Coronary artery (tissue), 2 donors: ENCODE results near the gene UNCX.
"Not testable (repeated sequence)": the region's sequence is repeated elsewhere in the genome, so short reads cannot be mapped to it uniquely, and the experiment has no call there.

Source experiments
- DNase-seq: peaks from one replicate; pipeline ENCODE4 v3.0.0-alpha.2; 2017; ENCODE audit warnings: low spot score
- H3K27ac ChIP-seq, 2 donors: fragments of 200-600 bp; sonication (generic); one replicate each; pipeline ENCODE4 v1.5.1; 2016 to 2019
- H3K4me3 ChIP-seq: fragments of 200-600 bp; sonication (generic); 2 replicates; pipeline ENCODE4 v1.5.1; 2016; ENCODE audit warnings: mild to moderate bottlenecking, moderate library complexity
- TF ChIP-seq, protein P1 (sequence below): fragments of 200-600 bp; sonication (generic); IDR thresholded peaks from one replicate; pipeline ENCODE4 v1.5.1; 2019; ENCODE audit warnings: antibody characterized with exemption

The UNCX gene

DNA sequence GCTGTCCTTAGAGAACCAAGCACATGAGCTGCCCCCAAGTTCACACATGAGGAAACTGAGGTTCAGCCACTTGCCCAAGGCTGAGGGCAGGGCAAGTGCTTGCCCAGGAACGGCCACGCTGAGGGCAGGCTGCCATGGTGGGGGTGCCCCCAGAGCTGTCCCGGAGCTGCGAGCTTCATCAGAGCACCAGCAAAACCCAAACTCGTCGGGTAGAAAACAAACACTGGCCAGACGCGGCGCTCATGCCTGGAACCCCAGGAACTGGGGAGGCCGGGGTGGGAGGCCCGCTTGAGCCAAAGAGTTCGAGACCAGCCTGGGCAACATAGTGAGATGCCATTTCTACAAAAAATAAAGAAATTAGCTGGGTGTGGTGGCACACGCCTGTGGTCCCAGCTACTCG lies 38.4 kb downstream of the UNCX start:
- H3K4me3 ChIP-seq: no peak overlapping the region
- no peak for DNase-seq
- TF ChIP-seq, protein P1, sequence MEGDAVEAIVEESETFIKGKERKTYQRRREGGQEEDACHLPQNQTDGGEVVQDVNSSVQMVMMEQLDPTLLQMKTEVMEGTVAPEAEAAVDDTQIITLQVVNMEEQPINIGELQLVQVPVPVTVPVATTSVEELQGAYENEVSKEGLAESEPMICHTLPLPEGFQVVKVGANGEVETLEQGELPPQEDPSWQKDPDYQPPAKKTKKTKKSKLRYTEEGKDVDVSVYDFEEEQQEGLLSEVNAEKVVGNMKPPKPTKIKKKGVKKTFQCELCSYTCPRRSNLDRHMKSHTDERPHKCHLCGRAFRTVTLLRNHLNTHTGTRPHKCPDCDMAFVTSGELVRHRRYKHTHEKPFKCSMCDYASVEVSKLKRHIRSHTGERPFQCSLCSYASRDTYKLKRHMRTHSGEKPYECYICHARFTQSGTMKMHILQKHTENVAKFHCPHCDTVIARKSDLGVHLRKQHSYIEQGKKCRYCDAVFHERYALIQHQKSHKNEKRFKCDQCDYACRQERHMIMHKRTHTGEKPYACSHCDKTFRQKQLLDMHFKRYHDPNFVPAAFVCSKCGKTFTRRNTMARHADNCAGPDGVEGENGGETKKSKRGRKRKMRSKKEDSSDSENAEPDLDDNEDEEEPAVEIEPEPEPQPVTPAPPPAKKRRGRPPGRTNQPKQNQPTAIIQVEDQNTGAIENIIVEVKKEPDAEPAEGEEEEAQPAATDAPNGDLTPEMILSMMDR: no peak
- no peak overlapping the region for H3K27ac ChIP-seq

DNA sequence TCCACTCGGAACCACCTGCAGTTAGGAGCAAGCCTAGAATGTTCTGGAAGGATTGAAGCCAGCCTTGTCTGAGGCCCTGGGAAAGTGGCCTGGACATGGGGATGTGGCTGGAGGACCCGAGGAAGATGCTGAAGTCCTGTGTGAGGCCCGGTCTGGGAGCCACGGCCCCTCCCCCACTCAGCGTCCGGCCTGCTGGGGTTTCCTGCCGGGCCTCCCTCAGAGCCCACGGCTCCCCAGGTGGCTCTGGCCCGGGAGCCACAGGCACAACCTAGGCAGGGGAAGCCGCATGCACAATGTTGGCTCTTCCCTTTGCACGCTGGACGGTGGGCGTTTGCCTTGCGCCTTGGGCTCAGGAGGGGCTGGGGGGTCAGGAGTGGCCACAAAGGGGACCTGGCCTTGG lies 39.0 kb downstream of the UNCX start:
- TF ChIP-seq, protein P1: no peak
- Histone ChIP-seq H3K4me3 (no peak overlapping the region), H3K27ac (no peak overlapping the region)
- no peak for DNase-seq

DNA sequence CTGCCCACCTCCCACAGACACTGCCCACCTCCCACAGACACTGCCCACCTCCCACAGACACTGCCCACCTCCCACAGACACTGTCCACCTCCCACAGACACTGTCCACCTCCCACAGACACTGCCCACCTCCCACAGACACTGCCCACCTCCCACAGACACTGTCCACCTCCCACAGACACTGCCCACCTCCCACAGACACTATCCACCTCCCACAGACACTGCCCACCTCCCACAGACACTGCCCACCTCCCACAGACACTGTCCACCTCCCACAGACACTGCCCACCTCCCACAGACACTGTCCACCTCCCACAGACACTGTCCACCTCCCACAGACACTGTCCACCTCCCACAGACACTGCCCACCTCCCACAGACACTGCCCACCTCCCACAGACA lies 39.5 kb downstream of the UNCX start:
- not testable (repeated sequence) for DNase-seq, H3K27ac ChIP-seq, H3K4me3 ChIP-seq

DNA sequence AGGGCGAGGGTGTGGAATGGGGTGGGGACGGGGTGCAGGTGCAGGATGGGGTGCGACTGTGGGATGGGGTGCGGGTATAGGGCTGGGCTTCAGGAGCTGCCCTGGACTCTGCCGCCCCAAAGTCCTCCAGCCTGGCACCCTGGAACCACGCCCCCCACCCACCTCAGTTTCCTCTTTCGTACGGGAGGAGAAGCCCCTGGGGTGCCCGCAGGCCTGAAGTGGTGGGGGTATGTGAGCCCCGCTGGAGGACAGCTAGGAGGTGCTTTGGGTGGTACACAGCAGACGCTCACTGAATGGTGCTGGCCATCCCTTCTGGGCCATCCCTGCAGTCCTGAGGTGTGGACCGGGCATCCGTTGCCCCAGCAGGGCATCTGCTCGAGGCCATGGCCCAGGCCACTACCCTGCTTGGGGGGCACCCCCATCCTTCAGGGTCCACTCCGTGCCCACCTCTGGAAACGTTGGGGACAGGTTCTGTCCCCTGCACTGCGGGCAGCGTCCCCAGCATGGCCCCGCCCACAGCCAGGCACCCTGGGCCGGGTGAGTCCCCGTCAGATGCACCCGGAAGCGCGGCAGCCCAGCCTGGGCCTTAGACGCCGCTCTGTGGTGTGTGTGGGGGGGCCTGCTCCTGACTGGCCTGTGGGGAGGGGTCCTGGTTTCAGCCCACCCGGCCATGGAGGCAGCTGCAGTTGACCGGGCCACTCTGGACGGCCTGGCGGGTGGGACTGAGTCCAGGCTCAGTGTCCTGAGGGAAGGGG lies 41.6 kb downstream of the UNCX start:
- H3K27ac ChIP-seq: no peak overlapping the region
- TF ChIP-seq, protein P1: no peak
- no peak overlapping the region for H3K4me3 ChIP-seq
- DNase-seq: no peak

DNA sequence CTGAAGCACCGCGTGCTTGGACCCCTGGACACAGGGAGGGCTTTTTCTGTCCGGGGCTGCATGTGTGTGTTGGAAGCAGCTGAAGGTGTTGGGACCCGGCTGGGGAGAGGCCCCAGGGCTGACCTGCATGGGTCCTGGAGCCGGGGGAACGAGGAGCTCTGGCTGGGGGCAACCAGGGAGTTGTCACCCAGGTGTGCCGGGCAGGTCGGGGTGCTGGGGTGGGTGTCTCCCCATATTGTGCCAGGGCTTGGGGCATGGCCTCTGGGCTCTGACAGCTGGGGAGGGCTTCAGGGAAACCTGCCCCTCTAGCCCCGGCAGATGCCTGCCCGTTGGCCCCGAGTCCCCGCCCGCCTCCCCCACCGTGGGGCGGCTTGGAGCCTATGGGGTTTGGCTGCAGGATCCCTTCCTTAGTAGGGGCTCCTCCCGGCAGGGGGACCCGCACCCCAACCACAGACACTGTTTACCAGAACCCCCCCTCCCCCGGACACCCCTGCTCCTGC lies 42.3 kb downstream of the UNCX start:
- TF ChIP-seq, protein P1: no peak
- no peak overlapping the region for H3K27ac ChIP-seq
- no peak overlapping the region for H3K4me3 ChIP-seq
- DNase-seq: no peak

DNA sequence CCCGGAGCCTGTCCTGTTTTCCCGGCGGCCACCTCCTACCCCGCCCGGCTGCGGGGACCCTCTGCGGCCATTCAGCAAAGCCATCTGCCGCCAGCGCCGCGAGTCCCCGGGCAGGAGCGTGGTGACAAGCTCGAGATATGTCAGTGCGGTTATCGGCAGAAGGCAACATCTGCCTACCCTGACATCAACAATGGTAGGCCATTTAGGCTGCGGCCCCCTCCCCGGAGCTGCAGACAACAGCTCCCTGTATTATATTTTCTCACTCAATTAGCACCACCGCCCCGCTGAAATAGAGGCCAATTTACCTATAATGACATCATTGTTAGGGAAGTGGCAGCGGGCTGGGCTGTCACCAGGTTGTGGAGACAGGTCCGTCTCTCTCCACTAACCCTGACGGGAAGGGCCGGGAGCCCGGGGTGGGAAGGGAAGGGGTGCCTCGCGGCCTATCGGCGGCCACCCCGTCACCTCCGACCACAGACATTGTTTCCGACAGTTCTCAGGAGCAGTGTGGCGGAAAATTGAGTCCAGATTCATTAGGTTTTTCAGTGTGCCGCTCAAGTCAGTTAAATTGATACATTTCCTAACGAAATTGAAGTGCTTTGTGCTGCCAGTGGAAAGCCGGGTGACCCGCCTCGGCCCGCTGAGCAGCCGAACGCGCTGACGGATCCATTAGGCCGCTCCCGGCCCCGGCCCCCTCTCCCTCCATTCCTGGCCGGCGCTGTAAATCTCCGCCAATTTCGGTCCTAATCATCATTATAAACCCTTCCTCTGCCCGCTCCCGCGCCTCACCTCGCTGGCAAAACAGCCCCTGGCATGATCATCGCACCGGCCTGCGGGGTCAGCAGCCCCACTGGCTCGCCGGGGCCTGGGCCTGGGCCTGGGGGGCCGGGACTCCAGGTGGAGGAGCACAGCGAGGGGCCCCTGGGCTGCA lies 43.0 kb downstream of the UNCX start:
- TF ChIP-seq, protein P1: no peak
- no peak for DNase-seq
- no peak overlapping the region for H3K27ac ChIP-seq
- no peak overlapping the region for H3K4me3 ChIP-seq

DNA sequence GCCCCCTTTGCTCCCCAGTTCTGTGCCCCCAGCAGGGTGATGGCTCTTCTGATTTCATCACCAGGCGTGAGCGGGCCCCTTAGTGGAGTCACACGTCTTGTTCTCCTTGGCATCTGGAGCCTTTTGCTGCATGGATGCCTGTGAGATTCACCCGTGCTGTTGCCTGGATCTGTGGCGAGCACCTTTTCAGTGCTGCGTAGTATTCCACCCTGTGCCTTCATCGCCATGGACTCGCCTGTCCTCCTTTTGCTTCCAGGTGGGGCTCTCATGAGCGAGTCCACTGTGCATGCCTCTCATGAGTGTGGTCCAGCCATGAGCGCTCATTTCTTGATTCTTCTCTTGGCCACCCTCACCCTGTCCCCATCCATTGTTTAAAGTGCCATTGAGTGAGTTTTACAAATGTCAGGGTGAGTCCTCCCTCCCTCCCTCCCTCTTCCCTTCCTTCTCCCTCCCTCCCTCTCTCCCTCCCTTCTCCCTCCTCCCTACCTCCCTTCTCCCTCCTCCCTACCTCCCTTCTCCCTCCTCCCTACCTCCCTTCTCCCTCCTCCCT lies 44.0 kb downstream of the UNCX start:
- H3K4me3 ChIP-seq: no peak overlapping the region
- H3K27ac ChIP-seq: no peak overlapping the region
- no peak for DNase-seq
- TF ChIP-seq, protein P1: no peak
